Measurements from ENCODE around the gene EXOC3L1. TPM values are rescaled to one million over a fixed set of nuclear protein-coding genes. Genes with fewer than 3 reads are reported as not detected.

EXOC3L1 gene
- total and polyA plus RNA-seq, 2 of the 13 experiments (the other 11 are each of a cell fraction or from before 2014, with no cell fraction given), result 0.12 TPM; not detected in 1

- TF ChIP-seq NCOA5 (CRISPR knock-in tag; IDR thresholded peaks at IDR 0.05), result peak; percentile 78; the same call in 1 of the 2 replicates
- TF ChIP-seq ZNF615 (CRISPR knock-in tag; IDR thresholded peaks at IDR 0.05; ENCODE audit: borderline replicate concordance), result no peak
- TF ChIP-seq ZNF432 (CRISPR knock-in tag; IDR thresholded peaks at IDR 0.05; ENCODE audit: borderline replicate concordance), result no peak
- peak; percentile 91 for TF ChIP-seq PATZ1 (CRISPR knock-in tag; IDR thresholded peaks at IDR 0.05)
- TF ChIP-seq ZNF687 (CRISPR knock-in tag; IDR thresholded peaks at IDR 0.05), result no peak
- TF ChIP-seq ZBTB44 (CRISPR knock-in tag; IDR thresholded peaks at IDR 0.05), result no peak
- TF ChIP-seq RFXAP (CRISPR knock-in tag; IDR thresholded peaks at IDR 0.05; ENCODE audit: borderline replicate concordance), result no peak
- TF ChIP-seq MXD3 (CRISPR knock-in tag; IDR thresholded peaks at IDR 0.05), result 0 out of 2 replicates have a peak, but pooled peaks have one; percentile 52
- no peak for TF ChIP-seq ZNF724P (CRISPR knock-in tag; IDR thresholded peaks at IDR 0.05; ENCODE audit: borderline replicate concordance)
- TF ChIP-seq ZNF547 (CRISPR knock-in tag; IDR thresholded peaks at IDR 0.05), result no peak
- TF ChIP-seq ZZZ3 (CRISPR knock-in tag; IDR thresholded peaks at IDR 0.05; ENCODE audit: borderline replicate concordance), result no peak
- no peak for TF ChIP-seq ZBTB4 (CRISPR knock-in tag; IDR thresholded peaks at IDR 0.05; ENCODE audit: borderline replicate concordance)
- TF ChIP-seq TBX2 (CRISPR knock-in tag; IDR thresholded peaks at IDR 0.05; ENCODE audit: borderline replicate concordance), result no peak; the same call in 1 of the 2 replicates
- TF ChIP-seq HIVEP1 (CRISPR knock-in tag; IDR thresholded peaks at IDR 0.05), result peak; percentile 67
- TF ChIP-seq SCMH1 (CRISPR knock-in tag; IDR thresholded peaks at IDR 0.05; ENCODE audit: borderline replicate concordance), result no peak
Observed at GRCh38 chr16:67150047-67150832, 39.7 kb downstream of the EXOC3L1 start (continued).

All from HepG2 (cell line).